HG03575 (cell line): Measurements from ENCODE around the gene VPS26B.
"Not testable (repeated sequence)": the region's sequence is repeated elsewhere in the genome, so short reads cannot be mapped to it uniquely, and the experiment has no call there.

ENCODE experiments used
- ATAC-seq: cut with Tn5 transposase; IDR thresholded peaks from one replicate; pipeline ENCODE4 v1.9.1; 2021; ENCODE audit not compliant: unreplicated experiment, insufficient number of reproducible peaks, low FRiP score; ENCODE audit errors: extremely low read depth

Gene VPS26B

GRCh38 chr11:134275534-134276395 lies 51.3 kb downstream of the VPS26B start, which contains the start of gene GLB1L3:
Gene GLB1L3 (plus strand): TSS chr11:134276379. CDS start chr11:134276741, 362 bp downstream.
- ATAC-seq, result no peak

GRCh38 chr11:134276396-134277182 lies 52.1 kb downstream of the VPS26B start:
- ATAC-seq, result no peak

- ATAC-seq, result no peak
Observed at GRCh38 chr11:134277183-134278001, 52.9 kb downstream of the VPS26B start.

GRCh38 chr11:134278356-134278755 lies 53.9 kb downstream of the VPS26B start:
- ATAC-seq, result no peak

GRCh38 chr11:134281635-134282034 lies 57.2 kb downstream of the VPS26B start:
- not testable (repeated sequence) for ATAC-seq

- ATAC-seq, result no peak
Observed at GRCh38 chr11:134282121-134283045, 57.9 kb downstream of the VPS26B start.

GRCh38 chr11:134283461-134284230 lies 59.2 kb downstream of the VPS26B start:
- ATAC-seq, result no peak

- ATAC-seq, result not testable (repeated sequence)
Observed at GRCh38 chr11:134284349-134284748, 59.9 kb downstream of the VPS26B start.

- ATAC-seq, result no peak
Observed at GRCh38 chr11:134287561-134287960, 63.1 kb downstream of the VPS26B start.

- no peak for ATAC-seq
Observed at GRCh38 chr11:134288486-134288885, 64.0 kb downstream of the VPS26B start.

GRCh38 chr11:134289167-134289566 lies 64.7 kb downstream of the VPS26B start:
- no peak for ATAC-seq

- ATAC-seq, result no peak
Observed at GRCh38 chr11:134289789-134290188, 65.3 kb downstream of the VPS26B start.

GRCh38 chr11:134290646-134291045 lies 66.2 kb downstream of the VPS26B start:
- ATAC-seq, result no peak

- ATAC-seq, result no peak
Observed at GRCh38 chr11:134291196-134291595, 66.7 kb downstream of the VPS26B start.

GRCh38 chr11:134292661-134293060 lies 68.2 kb downstream of the VPS26B start:
- ATAC-seq, result no peak

- ATAC-seq, result no peak
Observed at GRCh38 chr11:134293119-134294113, 68.9 kb downstream of the VPS26B start.
